Hematopoietic multipotent progenitor cell treated with erythropoietin and hydrocortisone succinate and interleukin-3 and kit ligand, for 8 days (in vitro differentiated cells): Measurements from ENCODE around the gene PSMC1.
A peak's percentile ranks its signal among the peaks of the same experiment; 100 is the strongest.

ENCODE experiments used
- DNase-seq: peaks from one replicate; pipeline ENCODE4 v3.0.0-alpha.2; 2015

Gene PSMC1

GRCh38 chr14:90302529-90303303, 46.4 kb downstream of the PSMC1 start:
- peak; percentile 88 for DNase-seq

DNA sequence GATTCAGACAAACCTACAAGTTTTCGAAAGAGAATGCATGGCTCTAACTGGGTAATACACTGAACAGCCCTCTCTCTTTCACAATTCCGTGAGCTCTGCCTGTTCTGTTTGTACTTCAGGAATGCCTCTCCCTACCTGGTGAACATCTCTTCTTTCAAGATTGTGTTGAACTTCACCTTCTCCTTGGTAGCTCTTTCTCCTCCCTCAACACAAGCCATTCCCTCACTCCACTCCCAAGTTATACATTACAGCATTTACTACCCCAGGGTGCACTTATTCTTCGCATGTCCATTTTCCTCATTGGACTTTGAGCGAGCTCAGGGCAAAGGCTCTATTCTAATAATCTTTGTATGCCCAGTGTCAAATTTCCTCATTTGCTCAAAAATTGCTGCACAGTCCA, 47.1 kb downstream of the PSMC1 start:
- DNase-seq = no peak

- DNase-seq = no peak
These were observed 48.1 kb downstream of the PSMC1 start for GRCh38 chr14:90304502-90304901.

DNA sequence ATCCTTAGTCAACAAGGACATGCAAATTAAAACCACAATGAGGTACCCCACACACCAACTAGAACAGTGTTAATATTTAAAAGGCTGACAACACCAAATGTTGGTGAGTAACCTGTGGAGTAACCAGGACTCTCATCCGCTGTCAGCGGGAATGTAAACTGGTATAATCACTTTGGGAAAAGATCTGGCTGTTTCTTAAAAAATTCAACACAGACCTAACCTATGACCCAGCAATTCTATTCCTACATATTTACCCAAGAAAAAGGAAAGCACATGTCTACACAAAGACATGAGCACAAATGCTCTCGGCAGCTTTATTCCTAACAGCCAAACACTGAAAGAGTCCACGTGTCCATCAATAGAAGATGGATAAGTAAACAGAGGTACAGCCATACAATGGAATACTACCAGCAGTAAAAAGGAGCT, 48.8 kb downstream of the PSMC1 start:
- DNase-seq = no peak

DNA sequence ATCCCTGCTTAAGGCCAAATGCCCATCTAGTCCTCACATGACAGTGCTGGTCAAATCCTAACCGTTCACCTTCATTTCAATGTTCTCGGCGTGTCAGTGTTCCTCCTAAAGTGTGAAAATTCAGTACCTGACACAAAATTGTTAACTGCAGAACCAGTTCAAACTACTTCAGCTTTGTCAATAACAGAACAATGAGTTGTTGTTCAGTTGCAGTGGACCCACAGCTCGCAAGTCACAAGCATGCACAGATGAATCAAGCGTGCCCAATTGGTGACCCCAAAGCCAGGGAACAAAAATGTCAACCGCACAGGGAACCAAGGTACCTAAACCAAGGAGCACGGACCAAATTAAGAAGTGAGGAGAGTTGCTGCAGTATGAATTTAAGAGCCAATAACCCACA, 52.2 kb downstream of the PSMC1 start:
- no peak for DNase-seq

- DNase-seq = no peak
These were observed 60.9 kb downstream of the PSMC1 start for GRCh38 chr14:90317286-90317685.

DNA sequence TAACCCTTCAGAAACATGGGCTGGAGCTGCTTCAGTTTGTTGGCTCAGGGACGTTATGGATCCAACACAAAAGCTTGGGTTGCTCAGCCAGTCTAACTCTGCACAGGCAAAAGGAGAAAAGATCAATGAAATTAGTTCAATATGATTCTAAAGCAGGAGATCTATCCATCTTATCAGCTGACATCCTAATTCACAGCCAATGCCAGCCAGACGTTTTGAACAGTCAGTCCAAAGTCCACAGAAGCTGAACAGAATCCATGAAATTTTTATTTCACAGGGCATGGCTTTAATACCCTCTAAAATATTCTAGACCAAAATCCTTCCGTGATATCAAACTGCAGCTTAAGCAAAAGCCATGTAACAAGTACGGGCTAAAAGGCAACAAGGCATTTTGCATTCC, 61.7 kb downstream of the PSMC1 start:
- DNase-seq = no peak

- DNase-seq = no peak
These were observed 62.8 kb downstream of the PSMC1 start for GRCh38 chr14:90319173-90319572.

- no peak for DNase-seq
These were observed 63.5 kb downstream of the PSMC1 start for GRCh38 chr14:90319634-90320541.

- no peak for DNase-seq
These were observed 65.5 kb downstream of the PSMC1 start for GRCh38 chr14:90321891-90322290.
